ENCODE measurements around the gene FOXI1. TPM values are rescaled to one million over a fixed set of nuclear protein-coding genes. Genes with fewer than 3 reads are reported as not detected.

FOXI1 gene
- total RNA-seq, 1 experiment from 2014 or later, result 0.44 TPM

DNA sequence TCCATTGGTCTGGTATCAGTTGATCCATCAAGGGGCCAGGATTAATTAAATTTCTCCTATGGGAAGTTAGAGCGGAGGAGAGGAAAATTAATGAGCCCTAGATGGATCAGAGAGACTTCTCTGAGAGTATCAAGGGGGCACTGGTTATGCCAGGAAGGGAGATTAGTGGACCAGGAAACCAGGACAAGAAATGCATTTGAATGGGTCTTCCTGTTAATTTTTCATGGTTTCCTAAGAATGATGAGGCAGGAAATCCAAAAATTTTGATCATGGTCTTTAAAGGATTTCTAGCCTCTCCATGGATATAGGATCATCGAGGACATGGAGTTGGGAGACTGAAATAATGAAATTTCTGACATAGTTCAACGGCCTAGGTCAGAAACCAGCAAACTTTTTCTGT, 30.8 kb downstream of the FOXI1 start:
- ATAC-seq, result no peak
- Histone ChIP-seq H3K4me1 (ENCODE audit: control insufficient read depth, insufficient read depth, low read length) (peaks cover 5% of the 10 kb centered on the region; the same call in 1 of the 2 replicates), H3K27ac (ENCODE audit: low read length) (peak overlapping the region; percentile 58; the same call in 1 of the 2 replicates), H3K36me3 (ENCODE audit: control insufficient read depth, insufficient read depth, low read length) (no peaks in the 10 kb centered on the region), H3K9me3 (ENCODE audit: control insufficient read depth, insufficient read depth, low read depth, low read length) (no peaks in the 10 kb centered on the region), H3K4me3 (ENCODE audit: low read depth in 2 of 2, low read length in 2 of 2) (no peak overlapping the region), H3K27me3 (ENCODE audit: control insufficient read depth, insufficient read depth, low read length) (no peaks in the 10 kb centered on the region)
- intact Hi-C loops (cut with micrococcal nuclease; ENCODE audit: unreplicated experiment) (no loop called here), in situ Hi-C loops (cut with HindIII; ENCODE audit: low pct_unique_long_range_greater_than_20kb, low sequenced_read_pairs) (no loop called here)
- TF ChIP-seq SIN3A (IDR thresholded peaks at IDR 0.05; ENCODE audit: borderline replicate concordance, insufficient read depth, low read depth, low read length) (no peak), POLR2AphosphoS5 (IDR thresholded peaks at IDR 0.05; ENCODE audit: low read depth, low read length) (no peak), TCF7L2 (IDR thresholded peaks at IDR 0.05; ENCODE audit: low read depth, low read length) (no peak), CTCF (IDR thresholded peaks at IDR 0.05) (no peak), REST (IDR thresholded peaks at IDR 0.05; ENCODE audit: insufficient read depth in 1 of 2, low read depth in 2 of 2, low read length in 1 of 2) (no peak)
- DNase-seq (ENCODE audit: low read depth, low spot score), result no peak
- POLR2A ChIA-PET, result no interaction called here
- BruUV-seq (replicated peaks), result no TSS peak
- CTCF ChIA-PET, result no interaction called here

DNA sequence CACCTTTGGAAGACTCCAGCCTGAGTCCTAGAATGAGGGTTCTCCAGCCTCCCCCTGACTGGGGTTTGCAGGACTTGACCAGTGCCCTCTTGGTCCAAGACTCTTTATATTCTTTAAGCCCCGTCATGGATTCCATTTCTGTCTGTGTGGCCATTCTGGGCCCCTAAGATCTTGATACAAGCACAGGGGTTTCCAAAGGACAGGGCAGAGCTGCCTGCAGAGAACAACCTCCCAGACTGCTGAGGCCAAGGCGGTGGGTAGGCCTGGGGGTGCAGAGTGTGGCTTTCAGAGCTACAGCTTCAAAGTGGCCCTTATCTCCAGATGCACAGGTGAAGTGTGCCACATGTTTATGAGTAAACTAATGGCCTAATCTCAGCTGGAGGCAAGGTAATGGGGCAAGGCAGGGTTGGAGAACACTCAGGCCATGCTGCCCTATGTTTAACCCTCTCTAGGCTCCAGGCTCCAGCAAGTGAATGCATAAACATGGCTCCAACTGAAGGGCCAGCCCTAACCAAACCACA, 32.1 kb downstream of the FOXI1 start:
- no peak for ATAC-seq
- intact Hi-C loops (cut with micrococcal nuclease; ENCODE audit: unreplicated experiment), result no loop called here
- H3K27ac ChIP-seq (ENCODE audit: low read length), result peak overlapping the region; percentile 64; the same call in 1 of the 2 replicates

More for the DNA sequence above, 32.1 kb downstream of the FOXI1 start:
- Histone ChIP-seq H3K4me3 (ENCODE audit: low read depth in 2 of 2, low read length in 2 of 2) (no peak overlapping the region), H3K36me3 (ENCODE audit: control insufficient read depth, insufficient read depth, low read length) (no peaks in the 10 kb centered on the region), H3K4me1 (ENCODE audit: control insufficient read depth, insufficient read depth, low read length) (peaks cover 4% of the 10 kb centered on the region; the same call in 1 of the 2 replicates), H3K9me3 (ENCODE audit: control insufficient read depth, insufficient read depth, low read depth, low read length) (no peaks in the 10 kb centered on the region), H3K27me3 (ENCODE audit: control insufficient read depth, insufficient read depth, low read length) (no peaks in the 10 kb centered on the region)
- no peak for DNase-seq (ENCODE audit: low read depth, low spot score)
- ChIA-PET CTCF (no interaction called here), POLR2A (interaction anchor here (0.6 kb wide), 2 partner anchors 15 to 339 kb away, joined by 3 to 14 read pairs; no protein-coding TSS in a partner anchor)
- no TSS peak for BruUV-seq (replicated peaks)
- in situ Hi-C loops (cut with HindIII; ENCODE audit: low pct_unique_long_range_greater_than_20kb, low sequenced_read_pairs), result no loop called here
- TF ChIP-seq TCF7L2 (IDR thresholded peaks at IDR 0.05; ENCODE audit: low read depth, low read length) (peak; percentile 51; the same call in 1 of the 2 replicates), CTCF (IDR thresholded peaks at IDR 0.05) (no peak)

All from Panc1 (cell line).